ENCODE data around the gene NTN3.

Gene NTN3

GRCh38 chr16:2490190-2491105, 19.4 kb downstream of the NTN3 start:
- H3K27ac ChIP-seq: no peak overlapping the region
- TF ChIP-seq CTCF (conservative IDR thresholded peaks at IDR 0.05): no peak
- no peak for TF ChIP-seq ZFX (IDR thresholded peaks at IDR 0.05)

GRCh38 chr16:2492292-2492691, 21.2 kb downstream of the NTN3 start:
- no peak overlapping the region for H3K27ac ChIP-seq
- no peak for TF ChIP-seq ZFX (IDR thresholded peaks at IDR 0.05)
- no peak for TF ChIP-seq CTCF (conservative IDR thresholded peaks at IDR 0.05)

- no peak overlapping the region for H3K27ac ChIP-seq
- no peak for TF ChIP-seq ZFX (IDR thresholded peaks at IDR 0.05)
- no peak for TF ChIP-seq CTCF (conservative IDR thresholded peaks at IDR 0.05)
Observed at GRCh38 chr16:2493605-2494004, 22.5 kb downstream of the NTN3 start.

- no peak for TF ChIP-seq ZFX (IDR thresholded peaks at IDR 0.05)
- TF ChIP-seq CTCF (conservative IDR thresholded peaks at IDR 0.05): no peak
- no peak overlapping the region for H3K27ac ChIP-seq
Observed at GRCh38 chr16:2494616-2495015, 23.5 kb downstream of the NTN3 start.

- no peak overlapping the region for H3K27ac ChIP-seq
- no peak for TF ChIP-seq CTCF (conservative IDR thresholded peaks at IDR 0.05)
- TF ChIP-seq ZFX (IDR thresholded peaks at IDR 0.05): no peak
Observed at GRCh38 chr16:2495041-2495440, 23.9 kb downstream of the NTN3 start.

DNA sequence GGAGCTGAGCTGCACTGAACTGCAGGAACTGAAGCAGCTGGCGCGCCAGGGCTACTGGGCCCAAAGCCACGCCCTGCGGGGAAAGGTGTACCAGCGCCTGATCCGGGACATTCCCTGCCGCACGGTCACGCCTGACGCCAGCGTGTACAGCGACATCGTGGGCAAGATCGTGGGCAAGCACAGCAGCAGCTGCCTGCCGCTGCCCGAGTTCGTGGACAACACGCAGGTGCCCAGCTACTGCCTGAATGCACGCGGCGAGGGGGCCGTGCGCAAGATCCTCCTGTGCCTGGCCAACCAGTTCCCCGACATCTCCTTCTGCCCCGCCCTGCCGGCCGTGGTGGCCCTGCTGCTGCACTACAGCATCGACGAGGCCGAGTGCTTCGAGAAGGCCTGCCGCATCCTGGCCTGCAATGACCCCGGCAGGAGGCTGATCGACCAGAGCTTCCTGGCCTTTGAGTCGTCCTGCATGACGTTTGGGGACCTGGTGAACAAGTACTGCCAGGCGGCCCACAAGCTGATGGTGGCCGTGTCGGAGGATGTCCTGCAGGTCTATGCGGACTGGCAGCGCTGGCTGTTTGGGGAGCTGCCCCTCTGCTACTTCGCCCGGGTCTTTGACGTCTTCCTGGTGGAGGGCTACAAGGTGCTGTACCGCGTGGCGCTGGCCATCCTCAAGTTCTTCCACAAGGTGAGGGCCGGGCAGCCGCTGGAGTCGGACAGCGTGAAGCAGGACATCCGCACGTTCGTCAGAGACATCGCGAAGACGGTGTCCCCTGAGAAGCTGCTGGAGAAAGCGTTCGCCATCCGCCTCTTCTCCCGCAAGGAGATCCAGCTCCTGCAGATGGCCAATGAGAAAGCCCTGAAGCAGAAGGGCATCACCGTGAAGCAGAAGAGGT, 25.4 kb downstream of the NTN3 start:
- TF ChIP-seq CTCF (conservative IDR thresholded peaks at IDR 0.05): no peak
- no peak for TF ChIP-seq ZFX (IDR thresholded peaks at IDR 0.05)
- H3K27ac ChIP-seq: peak overlapping the region; percentile 85

Data from C4-2B (cell line).